Stimulated activated CD4-positive, alpha-beta T cell treated with anti-CD3 and anti-CD28 coated beads, Interleukin-15, amount 100 ng/mL, for 1 hour (primary cell): ENCODE measurements around the gene DYNC2LI1.

Source experiments
- DNase-seq, 2 donors: peaks; one replicate each; pipeline ENCODE4 v3.0.0-alpha.2; 2020; ENCODE audit warnings: low read depth in 1 of 2, low spot score in 1 of 2

The DYNC2LI1 gene

DNA sequence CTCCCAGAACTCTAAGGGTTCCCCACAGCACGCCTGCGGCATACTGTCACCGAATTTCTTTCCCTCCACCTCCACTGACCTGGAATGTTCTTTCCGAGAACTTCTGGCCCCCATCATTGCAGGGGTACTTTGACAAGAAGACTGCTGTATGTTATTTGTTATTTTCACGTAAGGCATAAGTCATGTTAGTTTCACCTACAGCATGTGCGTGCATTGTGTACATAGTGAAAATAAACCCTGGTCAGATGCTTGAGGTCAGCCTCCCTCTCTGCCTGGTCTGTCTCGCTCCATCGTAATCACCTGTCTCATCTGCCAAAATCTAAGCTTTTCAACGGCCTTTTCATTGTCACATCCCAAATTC is 69.0 kb downstream of the DYNC2LI1 start:
- no peak for DNase-seq

DNA sequence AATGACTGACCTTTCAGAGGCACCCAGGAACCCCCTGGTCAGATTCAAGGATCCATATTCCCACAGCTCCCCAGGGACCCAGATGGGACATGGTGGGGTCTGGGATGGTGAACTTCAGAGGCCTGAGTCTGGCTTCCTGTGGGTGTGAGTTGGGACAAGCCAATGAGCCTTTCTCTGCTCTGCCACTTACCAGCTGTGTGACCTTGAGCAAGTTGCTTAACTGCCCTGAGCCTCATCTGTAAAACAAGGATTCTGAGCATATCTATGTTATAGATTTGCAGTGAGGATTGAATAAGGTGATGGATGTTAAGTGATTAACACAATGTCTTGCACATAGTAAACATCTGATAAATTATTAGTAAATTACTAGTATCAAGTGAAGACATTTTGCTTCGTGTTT is 71.3 kb downstream of the DYNC2LI1 start:
- no peak for DNase-seq

DNA sequence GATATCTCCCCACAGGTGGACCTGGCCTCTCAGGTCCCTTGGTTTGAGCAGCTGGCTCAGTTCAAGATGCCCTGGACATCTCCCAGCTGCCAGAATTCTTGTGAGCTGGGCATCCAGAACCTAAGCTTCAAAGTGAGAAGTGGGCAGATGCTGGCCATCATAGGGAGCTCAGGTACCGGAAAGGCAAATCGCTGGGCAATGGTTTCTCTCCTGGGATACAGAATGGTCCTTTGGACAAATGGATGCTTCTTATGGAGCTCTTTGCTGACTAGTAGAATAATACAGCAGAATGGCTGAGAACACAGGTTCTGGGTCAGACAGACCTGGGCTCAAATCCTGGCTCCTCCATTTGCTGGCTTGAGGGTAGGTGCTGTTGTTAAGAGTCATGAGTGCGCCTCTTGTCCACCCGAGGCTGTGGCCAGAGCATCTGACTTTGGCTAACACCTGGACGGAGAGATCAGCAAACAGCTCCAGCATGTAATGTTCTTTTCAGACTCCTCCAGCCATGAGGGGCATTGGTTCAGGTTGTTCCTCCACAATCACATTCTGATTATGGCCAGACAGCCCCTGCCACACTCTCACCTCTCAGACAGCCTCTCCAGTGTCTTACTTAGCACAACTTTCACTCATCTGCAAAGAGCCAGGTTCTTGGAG is 72.4 kb downstream of the DYNC2LI1 start:
- DNase-seq: no peak

DNA sequence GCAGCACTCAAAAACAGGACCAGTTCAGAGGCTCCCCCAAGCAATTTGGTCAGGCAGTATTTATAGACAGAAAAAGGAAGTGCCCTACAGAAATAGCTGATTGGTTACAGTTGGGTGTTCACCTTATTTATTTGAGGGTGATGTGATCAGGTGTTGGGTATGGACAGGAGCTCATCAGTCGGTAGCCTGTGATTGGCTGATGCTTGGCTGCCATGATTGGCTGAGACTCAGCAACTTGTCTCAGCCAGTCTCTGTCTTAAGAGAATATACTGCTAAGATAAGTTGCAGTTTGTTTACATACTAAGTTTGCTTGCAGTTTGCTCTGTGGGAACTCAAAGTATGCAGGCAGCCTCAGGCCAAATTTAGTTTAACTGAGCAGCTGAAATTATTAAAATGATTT is 74.4 kb downstream of the DYNC2LI1 start:
- DNase-seq: no peak

DNA sequence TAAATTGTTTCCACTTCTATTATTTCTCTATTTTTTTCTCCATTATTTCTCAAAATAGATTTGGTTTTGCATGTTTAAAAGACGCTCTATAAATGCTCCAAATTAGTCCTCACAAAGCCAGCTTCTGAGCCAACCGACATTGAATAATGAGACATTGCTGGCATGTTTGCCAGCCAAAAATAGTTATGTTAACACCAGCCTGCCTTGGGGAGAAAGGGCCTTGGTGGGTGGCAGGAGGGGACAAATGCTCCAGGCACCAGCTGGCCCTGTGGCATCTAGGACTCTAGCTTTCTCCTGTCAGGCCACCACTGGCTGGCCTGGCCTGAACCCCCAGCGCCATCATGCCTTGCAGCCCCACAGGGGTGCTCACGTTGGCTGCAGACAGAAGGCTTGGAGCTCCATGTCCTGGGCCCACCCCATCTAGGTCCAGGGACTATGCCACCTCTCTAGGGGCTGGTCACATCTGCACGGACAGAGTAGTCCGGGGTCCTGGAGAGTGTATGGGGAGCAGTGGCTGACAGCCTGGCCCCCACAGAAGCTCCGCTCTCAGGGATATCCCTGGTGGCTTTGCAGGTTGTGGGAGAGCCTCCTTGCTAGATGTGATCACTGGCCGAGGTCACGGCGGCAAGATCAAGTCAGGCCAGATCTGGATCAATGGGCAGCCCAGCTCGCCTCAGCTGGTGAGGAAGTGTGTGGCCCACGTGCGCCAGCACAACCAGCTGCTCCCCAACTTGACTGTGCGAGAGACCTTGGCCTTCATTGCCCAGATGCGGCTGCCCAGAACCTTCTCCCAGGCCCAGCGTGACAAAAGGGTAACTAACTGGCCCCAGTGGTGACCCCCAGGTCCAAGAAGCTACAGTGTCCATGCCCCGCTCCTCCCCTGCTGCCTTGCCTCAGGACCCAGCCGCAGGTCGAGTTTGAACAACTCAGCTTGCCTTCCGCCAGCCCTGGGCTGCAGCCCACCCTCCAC is 77.5 kb downstream of the DYNC2LI1 start:
- DNase-seq: no peak

DNA sequence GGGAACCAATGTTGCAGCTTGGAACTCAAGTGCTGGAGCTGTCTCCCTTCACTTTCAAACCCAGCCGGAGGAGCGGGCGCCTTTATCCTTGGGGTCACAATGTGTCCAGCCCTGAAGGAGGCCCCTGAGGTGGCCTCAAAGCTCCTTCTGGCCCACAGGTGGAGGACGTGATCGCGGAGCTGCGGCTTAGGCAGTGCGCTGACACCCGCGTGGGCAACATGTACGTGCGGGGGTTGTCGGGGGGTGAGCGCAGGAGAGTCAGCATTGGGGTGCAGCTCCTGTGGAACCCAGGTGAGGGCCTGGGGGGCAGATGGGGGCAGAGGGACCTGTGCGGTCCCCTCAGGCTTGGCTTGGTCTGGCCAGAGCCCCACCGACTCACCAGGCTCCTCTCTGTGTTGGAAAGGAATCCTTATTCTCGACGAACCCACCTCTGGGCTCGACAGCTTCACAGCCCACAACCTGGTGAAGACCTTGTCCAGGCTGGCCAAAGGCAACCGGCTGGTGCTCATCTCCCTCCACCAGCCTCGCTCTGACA is 78.4 kb downstream of the DYNC2LI1 start:
- no peak for DNase-seq

DNA sequence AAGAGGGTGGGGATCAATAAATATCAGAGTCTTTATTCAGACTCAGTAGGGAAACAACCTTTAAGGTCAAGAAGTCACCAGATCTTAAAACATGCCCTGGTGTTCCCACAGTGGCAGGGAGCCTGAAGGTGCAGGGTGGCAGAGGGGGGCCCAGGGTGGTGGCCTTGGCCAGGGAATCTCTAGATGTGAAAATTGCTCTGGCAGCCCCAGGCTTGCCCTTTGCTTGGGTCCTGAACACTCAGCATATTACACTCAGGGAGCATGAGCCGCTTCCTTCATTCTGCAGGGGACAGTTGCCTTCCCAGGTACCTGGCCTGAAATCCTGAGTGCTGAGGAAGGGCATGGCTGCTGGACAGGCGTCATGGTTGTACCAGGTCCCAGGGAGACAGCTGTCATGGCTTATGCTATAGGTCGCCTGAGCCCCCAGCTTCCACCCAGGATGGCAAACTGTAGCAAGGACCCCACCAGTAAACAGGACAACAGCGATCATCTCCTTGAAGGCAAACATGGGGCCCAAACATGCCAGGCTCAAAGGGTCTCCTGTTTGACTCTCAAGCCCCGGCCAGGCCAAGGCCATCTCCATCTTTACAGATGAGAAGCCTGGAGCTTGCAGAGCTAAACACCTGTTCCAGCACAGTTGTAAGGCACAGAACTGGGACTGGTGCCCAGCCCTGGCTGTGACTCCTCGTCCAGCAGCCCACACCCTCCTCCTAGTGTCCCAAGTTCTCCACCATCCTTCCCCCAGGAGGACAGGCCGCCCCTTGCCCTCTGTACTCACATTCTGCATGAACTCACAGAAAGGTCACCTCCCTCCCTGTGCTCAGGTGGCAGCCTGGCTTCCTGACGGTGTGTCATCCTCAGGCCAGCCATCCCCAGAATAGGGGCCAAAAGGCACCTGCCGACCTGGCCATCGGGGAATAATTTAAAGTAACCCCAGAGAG is 79.6 kb downstream of the DYNC2LI1 start:
- DNase-seq: no peak

DNA sequence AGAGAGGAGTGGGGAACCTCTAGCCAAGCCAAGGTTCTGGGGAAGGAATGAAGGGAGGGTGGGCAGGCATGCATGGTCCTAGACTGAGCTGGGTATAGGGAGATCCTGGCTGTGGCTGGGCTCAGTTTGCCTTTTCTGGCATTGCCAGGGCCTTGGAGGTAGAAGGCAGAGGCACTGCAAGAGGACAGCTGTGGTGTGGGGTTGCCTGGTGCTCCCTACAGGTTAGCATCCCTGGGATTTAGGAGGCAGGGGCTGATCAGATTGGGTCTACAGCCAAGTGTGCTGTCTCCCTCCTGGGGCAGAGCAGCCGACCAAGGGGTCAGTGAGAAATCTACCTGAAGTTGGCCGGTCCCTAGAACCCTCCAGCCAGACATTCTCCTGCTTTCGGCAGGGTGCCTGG is 80.8 kb downstream of the DYNC2LI1 start:
- no peak for DNase-seq

DNA sequence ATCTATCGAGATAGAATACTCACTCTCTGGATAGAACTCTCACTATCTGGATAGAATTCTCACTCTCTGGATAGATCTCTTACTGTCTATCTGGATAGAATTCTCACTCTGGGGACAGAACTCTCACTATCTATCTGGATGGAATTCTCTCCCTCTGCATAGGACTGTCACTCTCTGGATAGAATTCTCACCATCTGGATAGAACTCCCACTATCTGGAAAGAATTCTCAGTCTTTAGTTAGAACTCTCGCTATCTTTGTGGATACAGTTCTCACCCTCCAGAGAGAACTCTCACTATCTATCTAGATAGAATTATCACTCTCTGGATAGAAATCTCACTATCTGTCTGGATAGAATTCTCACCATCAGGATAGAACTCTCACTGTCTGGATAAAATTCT is 81.5 kb downstream of the DYNC2LI1 start:
- DNase-seq: no peak
